NB4 (cell line): ENCODE results near the gene NLRP7.
A peak's percentile ranks its signal among the peaks of the same experiment; 100 is the strongest.
"Not testable (repeated sequence)": the region's sequence is repeated elsewhere in the genome, so short reads cannot be mapped to it uniquely, and the experiment has no call there.

Experiments used
- DNase-seq: peaks from one replicate; pipeline ENCODE4 v3.0.0; 2010; ENCODE audit warnings: low read depth
- H3K4me3 ChIP-seq: one replicate; pipeline ENCODE4 v1.5.1; 2011; ENCODE audit warnings: mild to moderate bottlenecking, low read depth, low read length, moderate library complexity
- MYC ChIP-seq: IDR thresholded peaks from 2 replicates; pipeline ENCODE4 v1.6.1; 2011; ENCODE audit warnings: low read depth, low read length
- POLR2A ChIP-seq: IDR thresholded peaks from 2 replicates; pipeline ENCODE4 v1.6.1; 2011; ENCODE audit warnings: mild to moderate bottlenecking; ENCODE audit not compliant: insufficient read length; ENCODE audit errors: extremely low read depth
- TF ChIP-seq, protein P1 (sequence below): IDR thresholded peaks from one replicate; pipeline ENCODE4 v1.5.1; 2012; ENCODE audit warnings: low read depth, low read length
- TF ChIP-seq, protein P2 (sequence below): IDR thresholded peaks from 2 replicates; pipeline ENCODE4 v1.6.1; 2011; ENCODE audit warnings: low read depth, low read length

The NLRP7 gene

GRCh38 chr19:54916822-54917221, 30.5 kb downstream of the NLRP7 start:
- TF ChIP-seq POLR2A (no peak), MYC (no peak)
- TF ChIP-seq, protein P1, sequence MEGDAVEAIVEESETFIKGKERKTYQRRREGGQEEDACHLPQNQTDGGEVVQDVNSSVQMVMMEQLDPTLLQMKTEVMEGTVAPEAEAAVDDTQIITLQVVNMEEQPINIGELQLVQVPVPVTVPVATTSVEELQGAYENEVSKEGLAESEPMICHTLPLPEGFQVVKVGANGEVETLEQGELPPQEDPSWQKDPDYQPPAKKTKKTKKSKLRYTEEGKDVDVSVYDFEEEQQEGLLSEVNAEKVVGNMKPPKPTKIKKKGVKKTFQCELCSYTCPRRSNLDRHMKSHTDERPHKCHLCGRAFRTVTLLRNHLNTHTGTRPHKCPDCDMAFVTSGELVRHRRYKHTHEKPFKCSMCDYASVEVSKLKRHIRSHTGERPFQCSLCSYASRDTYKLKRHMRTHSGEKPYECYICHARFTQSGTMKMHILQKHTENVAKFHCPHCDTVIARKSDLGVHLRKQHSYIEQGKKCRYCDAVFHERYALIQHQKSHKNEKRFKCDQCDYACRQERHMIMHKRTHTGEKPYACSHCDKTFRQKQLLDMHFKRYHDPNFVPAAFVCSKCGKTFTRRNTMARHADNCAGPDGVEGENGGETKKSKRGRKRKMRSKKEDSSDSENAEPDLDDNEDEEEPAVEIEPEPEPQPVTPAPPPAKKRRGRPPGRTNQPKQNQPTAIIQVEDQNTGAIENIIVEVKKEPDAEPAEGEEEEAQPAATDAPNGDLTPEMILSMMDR = no peak
- TF ChIP-seq, protein P2, sequence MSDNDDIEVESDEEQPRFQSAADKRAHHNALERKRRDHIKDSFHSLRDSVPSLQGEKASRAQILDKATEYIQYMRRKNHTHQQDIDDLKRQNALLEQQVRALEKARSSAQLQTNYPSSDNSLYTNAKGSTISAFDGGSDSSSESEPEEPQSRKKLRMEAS = no peak
- H3K4me3 ChIP-seq = no peak overlapping the region
- peak; percentile 29 for DNase-seq

- DNase-seq = not testable (repeated sequence)
Observed at GRCh38 chr19:54907899-54908298, 39.4 kb downstream of the NLRP7 start.

DNA sequence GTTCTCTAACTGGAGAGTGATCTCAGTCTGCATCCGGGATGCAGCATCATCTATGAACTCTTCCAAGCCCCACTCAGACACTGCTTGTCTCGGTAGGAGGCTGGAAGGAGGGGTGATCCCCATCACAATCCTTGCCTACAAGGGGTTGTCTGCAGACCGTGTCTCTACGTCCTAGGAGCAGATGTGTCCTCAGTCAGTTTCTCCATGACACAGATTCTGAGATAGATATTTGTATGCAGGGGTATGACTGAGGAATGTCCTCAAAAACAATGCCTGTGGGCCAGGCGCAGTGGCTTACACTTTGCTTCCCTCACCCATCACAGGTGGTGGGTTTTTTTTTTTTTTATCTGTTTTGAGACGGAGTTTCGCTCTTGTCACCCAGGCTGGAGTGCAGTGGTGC, 40.5 kb downstream of the NLRP7 start:
- TF ChIP-seq, protein P1 = no peak
- no peak for TF ChIP-seq MYC
- no peak overlapping the region for H3K4me3 ChIP-seq
- DNase-seq = no peak

More at GRCh38 chr19:54907899-54908298, 39.4 kb downstream of the NLRP7 start:
- not testable (repeated sequence) for H3K4me3 ChIP-seq

GRCh38 chr19:54905803-54906511, 41.4 kb downstream of the NLRP7 start, which contains the start of gene NCR1:
Gene NCR1, plus strand, starts transcription at chr19:54906148. Its CDS starts 40 bp downstream, at chr19:54906188.
- no peak within 1 kb of the TSS for H3K4me3 ChIP-seq
- TF ChIP-seq, protein P1 = no peak
- TF ChIP-seq POLR2A (no peak), MYC (no peak)
- TF ChIP-seq, protein P2 = no peak
- DNase-seq = peak; percentile 22

DNA sequence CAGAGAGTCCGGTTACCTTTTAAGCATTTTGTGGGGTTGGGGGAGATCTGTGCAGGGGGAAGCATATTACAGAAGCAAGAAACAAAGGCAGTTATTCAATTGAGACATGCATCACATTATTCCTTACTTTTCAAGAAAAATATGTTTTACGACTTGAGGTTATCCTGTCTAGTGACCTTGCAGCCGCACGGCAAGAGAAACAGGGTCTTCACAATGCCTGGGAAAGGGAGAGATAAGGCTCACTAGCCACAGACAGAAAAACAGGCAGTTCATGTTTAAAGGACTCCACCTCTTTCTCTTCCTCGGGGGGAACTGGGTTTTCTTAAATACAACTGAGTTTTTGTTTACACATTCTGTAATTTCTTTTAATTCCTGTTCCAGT, 41.9 kb downstream of the NLRP7 start:
- no peak overlapping the region for H3K4me3 ChIP-seq
- TF ChIP-seq POLR2A = no peak
- TF ChIP-seq, protein P1 = no peak
- TF ChIP-seq MYC = no peak
- TF ChIP-seq, protein P2 = no peak
- no peak for DNase-seq

DNA sequence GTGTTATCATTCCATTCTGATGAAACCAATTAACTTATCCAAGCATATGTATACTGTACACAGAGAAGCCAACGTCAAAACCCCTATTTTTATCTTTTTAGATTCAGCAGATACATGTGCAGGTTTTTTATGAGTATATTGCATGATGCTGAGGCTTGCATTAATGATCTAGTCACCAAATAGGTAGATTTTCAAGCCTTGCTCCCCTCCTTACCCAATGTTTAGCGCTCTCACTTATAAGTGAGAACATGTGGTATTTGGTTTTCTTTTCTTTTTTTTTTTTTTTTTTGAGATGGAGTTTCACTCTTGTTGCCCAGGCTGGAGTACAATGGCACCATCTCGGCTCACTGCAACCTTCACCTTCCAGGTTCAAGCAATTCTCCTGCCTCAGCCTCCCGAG, 43.1 kb downstream of the NLRP7 start:
- DNase-seq, H3K4me3 ChIP-seq: not testable (repeated sequence)

DNA sequence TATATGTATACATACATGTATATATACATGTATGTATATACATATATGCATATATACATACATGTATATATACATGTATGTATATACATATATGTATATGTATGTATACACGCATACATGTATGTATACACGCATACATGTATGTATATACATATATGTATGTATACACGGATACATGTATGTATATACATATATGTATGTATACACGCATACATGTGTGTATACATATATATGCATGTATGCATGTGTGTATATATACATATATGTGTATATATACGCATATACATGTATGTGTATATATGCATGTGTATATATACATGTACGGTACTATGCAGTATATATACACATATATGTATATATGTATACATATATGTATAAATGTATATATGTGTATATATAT, 44.0 kb downstream of the NLRP7 start:
- no peak overlapping the region for H3K4me3 ChIP-seq
- TF ChIP-seq, protein P2 = no peak
- TF ChIP-seq MYC (no peak), POLR2A (no peak)
- TF ChIP-seq, protein P1 = no peak
- DNase-seq = no peak
